T-helper 22 cell (primary cell): Measurements from ENCODE around the gene DIS3L.
A peak's percentile ranks its signal among the peaks of the same experiment; 100 is the strongest.
"Not testable (repeated sequence)": the region's sequence is repeated elsewhere in the genome, so short reads cannot be mapped to it uniquely, and the experiment has no call there.

Source experiments
- DNase-seq: peaks from one replicate; pipeline ENCODE4 v3.0.0-alpha.2; 2020; ENCODE audit warnings: low read depth

The DIS3L gene

DNA sequence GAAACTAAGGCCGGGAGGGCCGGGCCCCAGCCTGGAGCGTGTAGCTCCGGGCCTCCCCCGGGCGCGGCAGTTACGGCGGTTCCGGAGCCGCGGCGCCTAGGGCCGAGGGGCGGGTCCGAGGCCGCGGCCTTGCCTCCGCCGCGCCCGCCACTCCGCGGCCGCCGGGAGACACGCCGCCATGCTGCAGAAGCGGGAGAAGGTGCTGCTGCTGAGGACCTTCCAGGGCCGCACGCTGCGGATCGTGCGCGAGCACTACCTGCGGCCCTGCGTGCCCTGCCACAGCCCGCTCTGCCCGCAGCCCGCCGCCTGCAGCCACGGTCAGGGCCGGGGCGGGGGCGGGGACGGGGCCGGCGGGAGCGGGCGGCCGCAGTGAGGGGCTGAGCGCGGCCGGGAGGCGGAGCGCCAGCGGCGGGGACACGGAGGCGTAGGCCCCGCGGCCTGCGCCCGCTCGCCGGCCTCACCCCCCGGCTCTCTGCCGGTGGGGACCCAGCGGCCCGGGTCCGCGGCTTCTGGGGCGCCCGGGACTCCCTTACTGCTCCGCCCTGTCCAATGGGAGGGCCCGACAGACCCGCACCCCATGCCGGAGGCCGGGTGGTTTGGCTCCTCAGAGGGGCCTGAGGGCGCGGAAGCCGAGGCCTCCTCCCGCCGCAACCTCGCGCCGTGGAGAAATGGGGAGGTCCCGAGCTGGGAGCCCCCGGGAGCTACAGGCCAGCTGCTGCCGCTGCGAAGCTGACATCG, at the start of gene DIS3L:
Gene DIS3L, plus strand, starts transcription at position 150 of the 738 bp plus-strand sequence. Its CDS starts 29 bp downstream, at position 179.
- DNase-seq = peak; percentile 50

DNA sequence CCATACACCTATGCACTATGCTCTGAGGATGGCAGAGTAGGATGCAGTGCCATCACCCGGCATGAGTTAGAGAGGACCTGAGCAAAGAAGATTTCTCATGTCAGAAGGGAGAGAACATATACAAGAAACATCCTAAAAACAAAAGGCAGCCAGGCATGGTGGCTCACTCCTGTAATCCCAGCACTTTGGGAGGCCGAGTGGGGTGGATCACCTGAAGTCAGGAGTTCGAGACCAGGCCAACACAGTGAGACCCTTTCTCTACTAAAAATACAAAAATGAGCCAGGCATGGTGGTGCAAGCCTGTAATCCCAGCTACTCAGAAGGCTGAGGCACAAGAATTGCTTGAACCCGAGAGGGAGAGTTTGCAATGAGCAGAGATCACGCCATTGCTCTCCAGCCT, 47.5 kb upstream of the DIS3L start:
- not testable (repeated sequence) for DNase-seq

DNA sequence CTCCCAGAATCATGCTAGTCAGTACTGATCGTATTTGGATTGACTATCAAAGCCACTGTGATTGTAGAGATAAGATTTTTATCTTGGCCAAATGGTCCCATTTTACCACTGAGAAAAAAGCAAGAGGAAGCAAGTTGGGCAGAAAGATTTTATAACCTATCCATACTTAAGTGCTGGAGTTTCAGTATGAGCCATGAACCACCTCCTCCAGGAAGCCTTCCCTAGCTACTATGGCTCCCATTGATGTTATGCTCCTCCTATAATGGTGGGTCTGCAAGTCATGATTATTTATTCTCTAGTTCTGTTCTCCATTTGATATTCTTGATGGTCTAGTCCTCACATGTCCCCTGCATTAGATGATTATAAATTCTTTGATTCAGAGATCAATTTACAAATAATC, 46.4 kb upstream of the DIS3L start:
- DNase-seq = no peak

DNA sequence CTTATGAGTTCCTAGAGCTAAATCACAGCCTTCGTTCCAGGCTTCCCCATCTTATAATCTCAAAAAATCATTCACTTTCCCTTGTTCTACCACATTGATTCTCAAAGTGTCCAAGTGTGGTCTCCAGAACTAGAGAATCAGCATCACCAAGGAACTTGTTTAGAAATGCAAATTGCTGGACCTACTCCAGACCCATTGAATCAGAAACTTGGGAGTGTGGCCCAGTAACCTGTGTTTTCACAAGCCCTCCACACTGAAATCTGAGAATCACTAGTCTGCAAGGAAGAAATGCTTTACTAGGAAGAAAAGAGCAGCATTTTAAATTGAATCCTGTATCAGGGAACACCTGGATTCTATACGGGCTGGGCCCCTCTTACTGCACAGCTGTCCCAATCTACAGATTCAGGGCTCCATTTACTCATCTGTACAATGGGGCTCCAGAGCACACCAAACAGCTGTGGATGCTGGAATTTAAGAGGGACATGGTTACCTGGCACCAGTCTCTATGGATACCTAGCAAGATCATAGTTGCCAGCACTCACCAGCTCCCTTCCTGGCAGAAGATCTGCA, 43.7 kb upstream of the DIS3L start:
- no peak for DNase-seq

DNA sequence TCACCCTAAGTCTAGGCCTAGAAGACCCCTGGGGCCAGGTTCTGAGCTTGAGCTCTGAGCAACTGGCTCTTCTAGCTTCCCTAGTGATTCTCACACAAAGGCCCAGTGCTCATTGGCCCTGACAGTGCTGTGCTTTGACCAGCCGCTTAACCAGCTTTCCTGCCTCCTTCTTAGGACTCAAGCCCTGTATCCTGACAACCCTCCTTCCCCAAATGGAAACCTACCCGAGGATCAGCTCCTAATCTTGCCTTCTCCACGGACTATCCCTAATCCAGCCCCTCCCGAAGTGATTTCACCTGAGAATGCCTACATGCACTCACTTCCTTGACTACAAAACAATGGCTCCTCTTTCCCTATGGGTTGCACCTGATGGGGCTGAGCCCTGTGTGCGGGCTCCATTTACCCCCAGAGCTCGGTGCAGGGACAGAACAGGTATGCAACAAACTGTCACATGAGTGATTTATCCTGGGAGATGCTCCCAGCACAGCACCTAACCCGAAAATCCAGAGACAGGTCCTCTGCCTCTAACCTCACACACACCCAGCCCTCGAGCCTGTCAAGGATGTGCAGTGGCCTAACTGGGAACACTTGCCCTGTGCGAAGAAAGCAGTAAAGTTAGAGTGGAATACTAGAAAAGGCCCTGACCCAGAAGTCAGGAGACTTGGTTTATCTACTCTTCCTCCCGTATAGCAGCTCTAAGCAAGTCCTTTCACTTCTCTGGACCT, 42.1 kb upstream of the DIS3L start:
- DNase-seq = no peak

DNA sequence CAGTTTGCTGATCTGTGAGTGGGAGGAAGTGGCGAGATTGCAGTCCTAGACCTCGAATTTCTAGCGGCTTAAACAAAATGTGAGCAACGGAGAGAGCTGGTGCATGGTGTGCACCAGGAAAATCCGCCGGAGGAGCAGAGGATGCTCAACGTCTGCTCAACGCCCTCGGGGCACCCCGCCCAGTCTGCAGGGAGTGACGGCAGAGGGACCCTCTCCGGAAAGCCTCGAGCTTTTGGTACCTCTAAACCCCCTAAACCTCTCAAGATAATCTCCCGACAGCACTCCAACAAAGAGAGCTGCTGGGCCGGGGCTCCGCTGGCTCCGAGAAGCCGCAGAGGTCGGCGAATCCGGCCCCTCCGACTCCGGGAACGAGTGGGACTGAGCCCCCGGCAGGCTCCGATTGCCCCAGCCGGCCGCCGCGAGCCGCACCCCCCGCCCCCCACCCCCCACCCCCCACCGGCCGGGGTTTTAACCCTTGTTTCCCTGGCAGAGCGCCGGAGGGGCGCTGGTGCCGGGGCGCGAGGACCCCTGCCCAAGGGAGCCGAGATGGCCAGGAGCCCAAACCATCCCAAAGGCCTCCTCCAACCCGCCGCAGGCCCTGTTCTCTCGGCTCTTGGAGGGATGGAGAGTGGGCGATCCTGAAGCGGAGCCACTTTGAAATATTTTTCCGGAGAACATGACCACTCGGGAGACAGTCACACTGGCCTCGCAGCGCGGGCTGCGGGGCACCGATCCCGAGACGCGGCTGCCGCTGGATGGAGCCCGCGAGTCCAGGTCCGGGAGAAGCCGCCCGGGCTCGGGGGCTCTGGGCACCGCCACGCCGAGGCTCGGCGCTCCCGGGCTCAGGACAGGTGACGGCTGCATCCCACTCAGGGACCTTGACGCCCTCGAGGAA, 41.3 kb upstream of the DIS3L start:
- DNase-seq = no peak

DNA sequence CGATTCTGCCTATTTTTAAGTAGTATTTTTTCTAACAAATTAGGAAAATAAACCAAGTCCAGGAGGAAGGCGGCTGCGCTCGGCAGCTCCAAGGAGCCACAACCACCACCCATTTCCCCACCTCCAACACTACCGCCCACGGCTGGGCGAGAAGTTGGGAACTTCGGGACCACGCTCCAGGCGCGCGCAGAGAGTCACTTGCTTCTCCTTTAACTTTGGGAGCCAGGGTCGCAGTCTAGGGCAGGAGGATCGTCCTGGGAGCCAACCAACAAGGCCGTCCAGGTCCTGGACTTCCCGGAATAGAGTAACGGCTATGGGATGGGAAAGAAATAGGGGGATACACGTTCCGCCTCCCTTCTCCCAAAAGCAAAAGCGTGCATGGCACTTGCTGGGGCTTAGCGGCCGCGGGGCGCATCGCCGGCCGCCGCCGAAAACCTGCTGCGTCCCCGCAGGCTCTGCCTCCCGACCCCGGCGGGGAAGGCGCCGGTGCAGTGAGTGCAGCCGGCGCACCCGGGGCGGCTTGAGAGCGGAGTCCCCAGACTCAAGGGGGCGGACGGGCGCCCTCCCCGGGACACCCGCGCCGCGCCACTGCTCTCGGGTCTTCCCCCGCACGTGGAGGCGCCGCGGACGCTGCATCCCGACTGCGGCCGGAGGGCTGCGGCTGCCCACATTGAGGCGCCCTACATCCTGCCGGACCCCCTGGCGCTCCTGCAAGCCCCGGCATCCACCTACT, 40.5 kb upstream of the DIS3L start:
- no peak for DNase-seq

DNA sequence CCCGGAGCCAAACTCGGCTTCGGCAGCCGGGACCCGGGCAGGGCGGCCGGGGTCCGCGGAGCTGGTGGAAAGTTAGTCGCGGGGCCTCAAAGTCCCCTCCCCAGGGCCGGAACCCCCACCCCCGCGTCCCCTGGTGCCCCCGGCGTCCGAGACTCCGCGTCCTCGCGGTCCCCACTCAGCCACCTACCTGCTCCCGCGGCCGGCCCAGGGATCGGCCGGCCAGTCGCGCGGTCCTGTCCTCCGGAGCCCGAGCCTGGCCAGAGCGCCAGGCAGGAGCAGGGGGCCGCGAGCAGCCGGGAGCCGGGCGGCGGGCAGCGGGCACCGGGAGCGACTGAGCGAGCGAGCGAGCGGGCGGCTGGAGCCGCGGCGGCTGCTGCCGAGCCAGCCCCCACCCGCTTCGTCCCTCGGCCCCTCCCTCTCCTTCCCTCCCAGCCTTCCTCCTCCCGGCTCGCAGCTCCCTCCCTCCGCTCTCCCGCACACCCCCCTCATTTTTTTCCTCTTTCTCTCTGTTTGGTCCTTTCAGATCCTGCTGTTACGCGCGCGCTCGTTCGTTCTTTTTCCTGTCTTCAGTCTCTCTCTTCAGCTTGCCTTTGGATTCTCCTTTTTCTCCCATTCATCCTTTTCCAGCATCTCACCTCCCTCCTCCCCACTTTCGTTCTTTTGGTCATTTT, 39.8 kb upstream of the DIS3L start, which contains the start of gene MEGF11:
Gene MEGF11, minus strand, starts transcription at position 333 of the 671 bp plus-strand sequence. CDS start 125,347 bp downstream, outside the sequence.
- DNase-seq = no peak

DNA sequence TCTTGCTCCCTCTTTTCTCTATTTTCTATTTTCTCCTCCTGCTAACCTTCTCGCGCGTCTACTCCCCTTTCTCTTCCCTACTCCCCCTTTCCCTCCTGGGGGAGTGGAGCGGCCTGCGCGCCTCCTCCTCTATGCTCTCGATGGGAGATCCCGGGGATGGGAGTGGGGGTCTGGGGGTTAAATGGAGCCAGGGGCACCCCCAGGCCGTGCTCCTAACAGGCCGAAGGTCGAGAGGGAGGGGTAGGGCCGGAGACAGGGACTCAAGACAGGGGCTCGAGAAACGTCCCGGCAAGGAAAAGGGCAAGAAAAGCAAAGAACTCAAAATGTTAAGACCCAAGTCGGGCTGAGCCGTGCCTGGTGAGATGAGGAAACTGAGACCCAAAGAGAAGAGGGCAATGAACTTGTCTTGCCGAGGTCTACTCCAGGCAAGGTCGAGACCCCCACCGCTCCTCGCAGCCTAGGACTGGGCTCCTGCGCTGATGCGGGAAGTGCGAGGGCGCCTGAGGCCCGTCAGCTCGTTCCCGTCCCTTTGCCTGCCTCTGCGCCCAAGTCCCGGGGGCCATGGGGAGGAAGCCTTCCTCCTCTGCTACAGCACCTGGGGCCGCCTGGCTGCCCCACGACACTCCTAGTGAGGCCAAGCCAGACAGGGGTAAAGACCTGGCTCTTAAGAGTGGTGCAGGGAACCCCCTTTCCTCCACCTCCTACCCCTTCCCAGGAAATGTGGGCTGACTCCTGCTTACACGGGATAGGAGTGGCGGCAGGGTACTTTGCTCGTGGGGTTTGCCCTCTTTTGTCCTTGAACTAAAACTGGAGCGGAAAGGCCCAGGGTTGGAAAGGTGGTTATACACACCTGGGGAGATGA, 39.0 kb upstream of the DIS3L start:
- DNase-seq = no peak

DNA sequence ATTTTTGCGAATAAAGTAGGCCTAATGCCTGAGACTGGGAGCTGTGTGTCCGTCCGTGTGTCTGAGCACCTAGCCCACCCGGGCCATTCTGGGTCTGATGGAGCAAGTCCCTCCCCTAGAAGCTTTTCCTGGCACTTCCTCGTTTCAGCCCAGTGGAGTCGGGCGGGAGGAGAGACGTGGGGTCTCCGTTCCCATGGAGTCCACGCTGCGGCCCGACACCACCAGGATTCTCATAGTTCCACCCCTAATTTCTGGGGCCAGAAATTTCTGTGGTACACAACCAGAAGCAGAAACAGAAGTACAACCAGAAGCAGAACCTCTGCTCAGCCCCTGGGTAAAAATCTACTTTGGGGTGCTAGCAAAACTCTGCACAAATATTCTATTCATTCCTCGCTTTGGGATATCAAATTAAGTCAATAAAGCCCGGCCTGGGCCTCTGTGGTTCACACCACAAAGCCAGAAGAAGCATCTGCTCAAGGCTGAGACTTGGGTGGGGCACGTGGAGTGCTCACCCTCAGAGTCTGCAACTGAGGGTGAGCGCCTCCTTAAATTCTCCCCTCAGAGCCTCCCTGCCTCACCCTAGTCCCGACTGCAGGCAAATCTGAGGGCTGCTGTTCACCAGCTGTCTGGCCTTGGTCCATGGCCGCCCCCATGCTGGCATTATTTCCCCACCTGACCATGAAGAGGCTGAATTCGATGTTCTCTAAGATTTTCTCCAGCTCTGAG, 38.3 kb upstream of the DIS3L start:
- no peak for DNase-seq

DNA sequence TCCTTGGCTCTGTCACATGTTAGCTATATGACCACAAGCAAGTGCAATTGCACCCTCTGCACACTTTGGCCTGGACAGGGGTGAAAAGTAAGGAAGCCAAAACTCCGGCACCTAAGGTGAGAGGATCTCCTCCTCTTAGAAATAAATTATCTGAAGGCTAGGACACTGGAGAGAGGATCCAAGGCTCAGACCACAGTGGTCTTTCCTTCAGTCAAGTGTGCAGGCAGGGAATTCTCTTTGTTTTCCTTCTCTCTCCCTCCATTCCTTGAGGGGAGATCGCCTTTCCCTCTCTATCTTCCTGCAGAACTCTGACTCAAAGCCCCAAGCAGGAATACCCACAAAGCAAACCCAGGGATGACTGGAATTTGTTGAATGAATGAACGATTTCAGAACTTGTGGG, 36.7 kb upstream of the DIS3L start:
- DNase-seq = no peak

DNA sequence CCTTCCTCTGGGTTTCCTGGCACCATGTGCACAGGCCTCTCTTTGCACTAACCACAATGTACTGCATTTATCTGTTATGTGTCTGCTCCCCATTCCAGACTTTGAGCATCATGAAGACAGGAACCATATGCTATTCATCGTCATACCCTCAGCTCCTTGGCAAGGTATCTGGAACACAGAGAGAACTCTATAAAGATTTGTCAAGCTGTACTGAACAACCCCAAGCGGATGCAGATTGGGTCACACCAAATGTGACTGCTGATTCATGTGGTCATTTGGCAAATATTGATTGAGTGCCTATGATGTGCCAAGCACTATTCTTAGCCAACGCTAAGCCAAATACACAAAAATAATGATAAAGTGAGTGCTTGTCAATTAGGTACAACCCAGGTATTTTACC, 32.3 kb upstream of the DIS3L start:
- no peak for DNase-seq

DNA sequence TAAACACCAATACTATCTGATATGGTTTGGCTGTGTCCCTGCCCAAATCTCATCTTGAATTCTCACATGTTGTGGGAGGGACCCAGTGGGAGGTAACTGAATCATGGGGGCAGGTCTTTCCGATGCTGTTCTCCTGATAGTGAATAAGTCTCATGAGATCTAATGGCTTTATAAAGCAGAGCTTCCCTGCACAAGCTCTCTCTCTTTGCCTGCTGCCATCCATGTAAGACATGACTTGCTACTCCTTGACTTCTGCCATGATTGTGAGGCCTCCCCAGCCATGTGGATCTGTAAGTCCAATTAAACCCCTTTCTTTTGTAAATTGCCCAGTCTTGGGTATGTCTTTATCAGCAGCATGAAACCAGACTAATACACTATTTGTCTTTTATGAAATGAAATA, 30.5 kb upstream of the DIS3L start:
- DNase-seq = not testable (repeated sequence)

DNA sequence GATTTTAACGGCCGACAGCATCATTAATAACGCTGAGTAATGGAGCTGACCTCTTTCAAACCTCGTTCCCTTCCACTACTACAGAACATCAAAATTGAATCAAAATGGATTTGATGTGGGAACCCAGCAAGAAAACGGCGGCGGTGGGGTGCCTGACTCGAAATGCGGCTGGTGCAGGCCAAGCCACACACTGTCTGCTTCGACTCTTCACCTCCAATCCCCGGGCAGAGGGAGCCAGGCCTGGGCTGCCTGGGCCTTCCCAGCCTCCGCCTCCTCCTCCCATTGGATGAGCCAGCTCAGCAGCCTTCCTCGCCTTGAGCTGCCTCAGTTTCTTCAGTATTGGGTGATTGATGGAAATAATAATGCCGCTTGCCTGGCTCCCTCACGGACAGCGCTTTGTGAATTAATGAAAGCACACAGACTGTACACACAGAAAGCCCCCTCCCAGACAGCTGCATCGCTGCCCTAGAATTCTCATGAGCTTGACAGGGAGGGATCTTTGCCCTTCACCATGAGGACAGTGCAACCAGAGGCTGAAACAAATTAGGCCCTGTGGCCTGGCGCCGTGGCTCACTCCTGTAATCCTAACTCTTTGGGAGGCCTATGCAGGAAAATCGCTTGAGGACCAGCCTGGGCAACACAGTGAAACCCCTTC, 28.4 kb upstream of the DIS3L start:
- DNase-seq = no peak

DNA sequence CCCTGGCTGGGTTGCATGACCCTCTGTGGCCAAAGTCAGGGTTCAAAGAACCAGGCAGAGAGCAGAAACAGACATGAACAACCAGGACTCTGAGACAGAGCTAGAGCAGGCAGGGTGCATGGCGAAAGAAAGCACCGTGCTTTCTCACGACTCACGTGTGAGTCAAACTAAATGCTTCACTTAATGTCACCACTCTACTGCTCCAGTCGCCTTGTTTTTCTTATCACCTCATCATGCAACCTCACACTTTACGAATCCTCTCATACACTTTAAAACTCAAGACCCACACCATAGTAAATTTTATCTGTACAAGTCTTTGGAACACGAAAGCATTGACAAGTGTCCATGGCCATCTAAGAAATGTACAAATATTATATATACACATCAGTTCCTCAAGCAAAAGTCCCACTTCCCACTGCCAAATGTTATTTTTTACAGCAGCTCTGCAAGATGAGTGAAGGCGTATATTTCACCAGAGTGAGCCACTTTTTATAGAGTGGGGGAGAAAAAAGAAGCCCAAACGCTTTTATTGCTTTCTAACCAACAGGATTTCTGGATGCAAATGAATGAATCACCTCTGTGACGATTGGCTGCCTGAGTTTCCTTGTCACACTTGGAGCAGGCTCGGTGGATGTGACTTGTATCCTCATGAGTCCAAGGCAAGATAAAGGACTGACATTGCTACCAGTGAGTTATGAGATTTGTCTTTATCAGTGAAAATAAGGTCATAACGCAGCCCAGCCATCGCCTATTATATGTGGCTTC, 23.9 kb upstream of the DIS3L start:
- no peak for DNase-seq

DNA sequence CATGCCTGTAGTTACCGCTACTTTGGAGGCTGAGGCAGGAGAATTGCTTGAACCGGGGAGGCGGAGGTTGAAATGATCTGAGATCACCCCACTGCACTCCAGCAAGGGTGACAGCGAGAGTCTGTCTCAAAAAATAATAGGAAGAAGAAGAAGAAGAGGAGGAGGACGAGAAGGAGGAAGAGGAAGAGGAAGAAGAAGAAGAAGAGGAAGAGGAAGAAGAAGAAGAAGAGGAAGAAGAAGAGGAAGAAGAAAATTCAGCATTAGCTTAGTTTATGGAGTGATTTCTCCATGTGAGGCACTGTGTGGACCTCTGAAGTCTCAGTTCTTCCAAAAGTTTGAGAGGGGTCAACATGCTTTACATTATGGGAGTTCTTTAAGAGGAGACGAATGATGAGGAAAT, 22.4 kb upstream of the DIS3L start:
- no peak for DNase-seq

DNA sequence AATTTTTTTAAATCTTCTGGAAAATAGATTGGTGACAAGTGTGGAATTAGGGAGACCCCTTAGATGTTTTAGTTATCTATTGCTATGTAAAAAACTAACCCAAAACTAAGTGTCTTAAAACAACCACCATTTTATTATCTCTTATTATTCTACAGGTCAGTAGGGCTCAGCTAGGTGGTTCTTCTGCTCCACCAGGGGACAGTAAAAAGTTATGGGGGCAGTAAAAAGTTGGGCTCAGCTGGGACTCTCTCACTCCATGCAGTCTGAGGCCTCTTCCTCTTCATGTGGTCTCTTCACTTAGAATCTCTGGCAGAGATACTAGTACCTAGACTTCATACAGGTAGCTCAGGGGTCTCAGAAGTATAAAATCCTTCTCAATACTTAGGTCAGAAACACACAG, 18.0 kb upstream of the DIS3L start:
- DNase-seq = no peak

DNA sequence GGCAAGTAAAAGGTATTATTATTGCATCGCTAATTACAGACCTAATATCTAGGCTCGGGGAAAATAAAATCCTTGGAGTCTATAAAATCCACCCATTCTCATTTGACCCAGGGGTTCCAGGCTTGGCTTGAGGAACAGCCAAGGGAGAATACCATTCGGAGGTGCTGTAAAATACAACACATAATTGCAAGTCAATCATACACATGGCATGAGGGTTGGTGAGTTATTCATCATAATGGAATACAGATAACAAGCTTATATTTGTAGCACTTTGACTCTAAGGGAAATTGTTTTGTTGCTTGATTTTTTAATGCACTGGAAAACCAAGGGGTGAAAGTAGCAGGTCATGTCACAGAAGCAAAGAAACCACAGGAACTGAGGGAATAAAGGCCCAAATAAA, 16.8 kb upstream of the DIS3L start:
- DNase-seq = no peak
